Measurements from ENCODE around the gene SMPD2. TPM values are rescaled to one million over a fixed set of nuclear protein-coding genes. Genes with fewer than 3 reads are reported as not detected.

Gene SMPD2
- total and polyA plus RNA-seq, 2 experiments from 2014 or later = 5.6 to 10.9 TPM

DNA sequence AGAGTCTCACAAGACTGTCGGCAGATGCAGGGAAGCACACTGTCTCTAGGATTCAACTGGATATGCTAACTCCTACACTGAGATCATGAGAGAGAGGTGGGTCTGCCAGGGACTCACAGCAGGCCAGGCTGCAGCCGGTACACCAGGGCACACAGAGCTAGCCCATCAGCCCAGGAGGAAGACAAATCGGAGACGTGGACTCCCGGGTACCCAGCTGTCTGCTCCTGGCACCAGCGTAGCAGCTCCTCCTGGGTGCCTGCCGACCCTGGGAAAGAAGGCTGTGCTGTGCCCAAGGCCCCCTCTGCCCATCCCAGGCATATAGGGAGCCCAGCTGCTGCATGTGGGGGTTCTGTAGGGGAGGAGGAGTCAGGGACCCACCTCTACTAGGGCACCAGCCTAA, 8.1 kb downstream of the SMPD2 start (continued):
- TF ChIP-seq, protein P1, sequence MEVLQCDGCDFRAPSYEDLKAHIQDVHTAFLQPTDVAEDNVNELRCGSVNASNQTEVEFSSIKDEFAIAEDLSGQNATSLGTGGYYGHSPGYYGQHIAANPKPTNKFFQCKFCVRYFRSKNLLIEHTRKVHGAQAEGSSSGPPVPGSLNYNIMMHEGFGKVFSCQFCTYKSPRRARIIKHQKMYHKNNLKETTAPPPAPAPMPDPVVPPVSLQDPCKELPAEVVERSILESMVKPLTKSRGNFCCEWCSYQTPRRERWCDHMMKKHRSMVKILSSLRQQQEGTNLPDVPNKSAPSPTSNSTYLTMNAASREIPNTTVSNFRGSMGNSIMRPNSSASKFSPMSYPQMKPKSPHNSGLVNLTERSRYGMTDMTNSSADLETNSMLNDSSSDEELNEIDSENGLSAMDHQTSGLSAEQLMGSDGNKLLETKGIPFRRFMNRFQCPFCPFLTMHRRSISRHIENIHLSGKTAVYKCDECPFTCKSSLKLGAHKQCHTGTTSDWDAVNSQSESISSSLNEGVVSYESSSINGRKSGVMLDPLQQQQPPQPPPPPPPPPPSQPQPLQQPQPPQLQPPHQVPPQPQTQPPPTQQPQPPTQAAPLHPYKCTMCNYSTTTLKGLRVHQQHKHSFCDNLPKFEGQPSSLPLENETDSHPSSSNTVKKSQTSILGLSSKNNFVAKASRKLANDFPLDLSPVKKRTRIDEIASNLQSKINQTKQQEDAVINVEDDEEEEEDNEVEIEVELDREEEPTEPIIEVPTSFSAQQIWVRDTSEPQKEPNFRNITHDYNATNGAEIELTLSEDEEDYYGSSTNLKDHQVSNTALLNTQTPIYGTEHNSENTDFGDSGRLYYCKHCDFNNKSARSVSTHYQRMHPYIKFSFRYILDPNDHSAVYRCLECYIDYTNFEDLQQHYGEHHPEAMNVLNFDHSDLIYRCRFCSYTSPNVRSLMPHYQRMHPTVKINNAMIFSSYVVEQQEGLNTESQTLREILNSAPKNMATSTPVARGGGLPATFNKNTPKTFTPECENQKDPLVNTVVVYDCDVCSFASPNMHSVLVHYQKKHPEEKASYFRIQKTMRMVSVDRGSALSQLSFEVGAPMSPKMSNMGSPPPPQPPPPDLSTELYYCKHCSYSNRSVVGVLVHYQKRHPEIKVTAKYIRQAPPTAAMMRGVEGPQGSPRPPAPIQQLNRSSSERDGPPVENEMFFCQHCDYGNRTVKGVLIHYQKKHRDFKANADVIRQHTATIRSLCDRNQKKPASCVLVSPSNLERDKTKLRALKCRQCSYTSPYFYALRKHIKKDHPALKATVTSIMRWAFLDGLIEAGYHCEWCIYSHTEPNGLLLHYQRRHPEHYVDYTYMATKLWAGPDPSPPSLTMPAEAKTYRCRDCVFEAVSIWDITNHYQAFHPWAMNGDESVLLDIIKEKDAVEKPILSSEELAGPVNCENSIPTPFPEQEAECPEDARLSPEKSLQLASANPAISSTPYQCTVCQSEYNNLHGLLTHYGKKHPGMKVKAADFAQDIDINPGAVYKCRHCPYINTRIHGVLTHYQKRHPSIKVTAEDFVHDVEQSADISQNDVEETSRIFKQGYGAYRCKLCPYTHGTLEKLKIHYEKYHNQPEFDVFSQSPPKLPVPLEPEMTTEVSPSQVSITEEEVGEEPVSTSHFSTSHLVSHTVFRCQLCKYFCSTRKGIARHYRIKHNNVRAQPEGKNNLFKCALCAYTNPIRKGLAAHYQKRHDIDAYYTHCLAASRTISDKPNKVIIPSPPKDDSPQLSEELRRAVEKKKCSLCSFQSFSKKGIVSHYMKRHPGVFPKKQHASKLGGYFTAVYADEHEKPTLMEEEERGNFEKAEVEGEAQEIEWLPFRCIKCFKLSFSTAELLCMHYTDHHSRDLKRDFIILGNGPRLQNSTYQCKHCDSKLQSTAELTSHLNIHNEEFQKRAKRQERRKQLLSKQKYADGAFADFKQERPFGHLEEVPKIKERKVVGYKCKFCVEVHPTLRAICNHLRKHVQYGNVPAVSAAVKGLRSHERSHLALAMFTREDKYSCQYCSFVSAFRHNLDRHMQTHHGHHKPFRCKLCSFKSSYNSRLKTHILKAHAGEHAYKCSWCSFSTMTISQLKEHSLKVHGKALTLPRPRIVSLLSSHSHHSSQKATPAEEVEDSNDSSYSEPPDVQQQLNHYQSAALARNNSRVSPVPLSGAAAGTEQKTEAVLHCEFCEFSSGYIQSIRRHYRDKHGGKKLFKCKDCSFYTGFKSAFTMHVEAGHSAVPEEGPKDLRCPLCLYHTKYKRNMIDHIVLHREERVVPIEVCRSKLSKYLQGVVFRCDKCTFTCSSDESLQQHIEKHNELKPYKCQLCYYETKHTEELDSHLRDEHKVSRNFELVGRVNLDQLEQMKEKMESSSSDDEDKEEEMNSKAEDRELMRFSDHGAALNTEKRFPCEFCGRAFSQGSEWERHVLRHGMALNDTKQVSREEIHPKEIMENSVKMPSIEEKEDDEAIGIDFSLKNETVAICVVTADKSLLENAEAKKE (CRISPR knock-in tag; IDR thresholded peaks at IDR 0.05) = no peak
- no peak for TF ChIP-seq POLR2AphosphoS5 (IDR thresholded peaks at IDR 0.05; ENCODE audit: low read depth)
- no peak for TF ChIP-seq JUNB (IDR thresholded peaks at IDR 0.05; ENCODE audit: unreplicated experiment)
- TF ChIP-seq CREB1 (CRISPR knock-in tag; IDR thresholded peaks at IDR 0.05; ENCODE audit: low read depth) = no peak

DNA sequence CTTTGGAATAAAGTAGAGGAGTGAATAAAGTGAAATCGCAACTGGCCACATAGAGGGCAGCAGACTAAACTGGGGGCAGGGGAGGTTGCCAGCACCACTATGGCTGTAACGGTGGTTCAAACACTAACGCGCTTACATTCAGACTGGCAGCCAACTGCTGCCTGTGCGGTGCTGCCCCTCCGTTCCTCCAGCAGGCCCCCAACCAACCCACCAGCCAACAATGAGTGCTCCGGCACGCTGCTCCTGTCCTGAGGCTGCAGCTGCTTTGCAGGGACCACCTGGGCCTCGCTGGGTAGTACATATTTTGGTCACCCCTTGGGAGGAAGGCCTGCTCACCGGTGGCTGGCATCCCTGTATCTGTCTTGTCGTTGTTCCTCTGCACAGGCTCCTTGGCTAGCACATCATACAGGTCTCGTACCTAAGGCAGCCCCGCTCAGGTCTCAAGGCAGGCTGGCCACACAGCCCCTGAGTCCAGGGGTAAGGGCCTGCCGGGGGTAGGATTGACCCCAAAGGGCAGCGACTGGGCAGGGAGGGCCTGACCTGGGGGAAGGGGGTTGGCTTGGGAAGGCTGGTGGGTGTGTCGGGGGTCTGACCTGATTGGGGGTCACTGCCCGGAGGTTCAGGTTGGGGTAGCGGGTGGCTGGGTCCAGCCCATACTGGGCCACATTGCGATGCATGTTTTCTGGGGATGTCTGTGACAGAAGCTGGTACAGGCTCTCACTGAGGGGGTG, 8.7 kb downstream of the SMPD2 start:
- Mint-ChIP-seq H3K27me3 (ENCODE audit: insufficient read depth, low read depth, poor library complexity) (peaks cover 18% of the 10 kb centered on the region), H3K36me3 (ENCODE audit: low read depth) (peaks cover 19% of the 10 kb centered on the region), H3K4me3 (no peak overlapping the region), H3K27ac (no peak overlapping the region), H3K4me1 (peaks cover 11% of the 10 kb centered on the region), H3K9me3 (no peaks in the 10 kb centered on the region)
- Histone ChIP-seq H3K79me2 (replicated peaks; ENCODE audit: insufficient read depth) (no peaks in the 10 kb centered on the region), H3K4me3 (no peak overlapping the region), H3K4me2 (no peak overlapping the region), H4K20me1 (replicated peaks; ENCODE audit: insufficient read depth) (peaks cover 4% of the 10 kb centered on the region), H3F3A (replicated peaks; ENCODE audit: low read depth) (no peaks in the 10 kb centered on the region), H3K27me3 (ENCODE audit: insufficient read depth) (no peaks in the 10 kb centered on the region), H3K9me2 (ENCODE audit: insufficient read depth) (no peaks in the 10 kb centered on the region), H3K36me3 (ENCODE audit: insufficient read depth) (peaks cover 3% of the 10 kb centered on the region; the same call in 1 of the 2 replicates), H2AFZ (no peak overlapping the region), H3K27ac (ENCODE audit: low read depth) (no peak overlapping the region), H3K4me1 (ENCODE audit: insufficient read depth) (peaks cover 4% of the 10 kb centered on the region; the same call in 1 of the 2 replicates)
- DNase-seq (ENCODE audit: low spot score) (no peak), ATAC-seq (no peak)
- TF ChIP-seq JUNB (IDR thresholded peaks at IDR 0.05; ENCODE audit: unreplicated experiment) (no peak), POLR2AphosphoS5 (IDR thresholded peaks at IDR 0.05; ENCODE audit: low read depth) (no peak), EZH2 (IDR thresholded peaks at IDR 0.05; ENCODE audit: low read depth, unreplicated experiment) (no peak), CREB1 (CRISPR knock-in tag; IDR thresholded peaks at IDR 0.05; ENCODE audit: low read depth) (no peak), EZH2phosphoT487 (IDR thresholded peaks at IDR 0.05; ENCODE audit: unreplicated experiment) (no peak), ZNF331 (CRISPR knock-in tag; IDR thresholded peaks at IDR 0.05; ENCODE audit: low read depth) (no peak), NANOG (IDR thresholded peaks at IDR 0.05; ENCODE audit: borderline replicate concordance) (no peak), STAT1 (IDR thresholded peaks at IDR 0.05; ENCODE audit: unreplicated experiment) (no peak), ZNF114 (CRISPR knock-in tag; IDR thresholded peaks at IDR 0.05) (no peak)
- TF ChIP-seq, protein P2, sequence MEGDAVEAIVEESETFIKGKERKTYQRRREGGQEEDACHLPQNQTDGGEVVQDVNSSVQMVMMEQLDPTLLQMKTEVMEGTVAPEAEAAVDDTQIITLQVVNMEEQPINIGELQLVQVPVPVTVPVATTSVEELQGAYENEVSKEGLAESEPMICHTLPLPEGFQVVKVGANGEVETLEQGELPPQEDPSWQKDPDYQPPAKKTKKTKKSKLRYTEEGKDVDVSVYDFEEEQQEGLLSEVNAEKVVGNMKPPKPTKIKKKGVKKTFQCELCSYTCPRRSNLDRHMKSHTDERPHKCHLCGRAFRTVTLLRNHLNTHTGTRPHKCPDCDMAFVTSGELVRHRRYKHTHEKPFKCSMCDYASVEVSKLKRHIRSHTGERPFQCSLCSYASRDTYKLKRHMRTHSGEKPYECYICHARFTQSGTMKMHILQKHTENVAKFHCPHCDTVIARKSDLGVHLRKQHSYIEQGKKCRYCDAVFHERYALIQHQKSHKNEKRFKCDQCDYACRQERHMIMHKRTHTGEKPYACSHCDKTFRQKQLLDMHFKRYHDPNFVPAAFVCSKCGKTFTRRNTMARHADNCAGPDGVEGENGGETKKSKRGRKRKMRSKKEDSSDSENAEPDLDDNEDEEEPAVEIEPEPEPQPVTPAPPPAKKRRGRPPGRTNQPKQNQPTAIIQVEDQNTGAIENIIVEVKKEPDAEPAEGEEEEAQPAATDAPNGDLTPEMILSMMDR (conservative IDR thresholded peaks at IDR 0.05; ENCODE audit: low read depth in 2 of 2) = no peak
- TF ChIP-seq, protein P3, sequence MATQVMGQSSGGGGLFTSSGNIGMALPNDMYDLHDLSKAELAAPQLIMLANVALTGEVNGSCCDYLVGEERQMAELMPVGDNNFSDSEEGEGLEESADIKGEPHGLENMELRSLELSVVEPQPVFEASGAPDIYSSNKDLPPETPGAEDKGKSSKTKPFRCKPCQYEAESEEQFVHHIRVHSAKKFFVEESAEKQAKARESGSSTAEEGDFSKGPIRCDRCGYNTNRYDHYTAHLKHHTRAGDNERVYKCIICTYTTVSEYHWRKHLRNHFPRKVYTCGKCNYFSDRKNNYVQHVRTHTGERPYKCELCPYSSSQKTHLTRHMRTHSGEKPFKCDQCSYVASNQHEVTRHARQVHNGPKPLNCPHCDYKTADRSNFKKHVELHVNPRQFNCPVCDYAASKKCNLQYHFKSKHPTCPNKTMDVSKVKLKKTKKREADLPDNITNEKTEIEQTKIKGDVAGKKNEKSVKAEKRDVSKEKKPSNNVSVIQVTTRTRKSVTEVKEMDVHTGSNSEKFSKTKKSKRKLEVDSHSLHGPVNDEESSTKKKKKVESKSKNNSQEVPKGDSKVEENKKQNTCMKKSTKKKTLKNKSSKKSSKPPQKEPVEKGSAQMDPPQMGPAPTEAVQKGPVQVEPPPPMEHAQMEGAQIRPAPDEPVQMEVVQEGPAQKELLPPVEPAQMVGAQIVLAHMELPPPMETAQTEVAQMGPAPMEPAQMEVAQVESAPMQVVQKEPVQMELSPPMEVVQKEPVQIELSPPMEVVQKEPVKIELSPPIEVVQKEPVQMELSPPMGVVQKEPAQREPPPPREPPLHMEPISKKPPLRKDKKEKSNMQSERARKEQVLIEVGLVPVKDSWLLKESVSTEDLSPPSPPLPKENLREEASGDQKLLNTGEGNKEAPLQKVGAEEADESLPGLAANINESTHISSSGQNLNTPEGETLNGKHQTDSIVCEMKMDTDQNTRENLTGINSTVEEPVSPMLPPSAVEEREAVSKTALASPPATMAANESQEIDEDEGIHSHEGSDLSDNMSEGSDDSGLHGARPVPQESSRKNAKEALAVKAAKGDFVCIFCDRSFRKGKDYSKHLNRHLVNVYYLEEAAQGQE (IDR thresholded peaks at IDR 0.05; ENCODE audit: unreplicated experiment) = no peak

Measured in GM23338 (cell line).